A204.1 (cell line): ENCODE data around the gene RAB8B.

Experiments
- FAIRE-seq: peaks from 2 replicates; lab custom pipeline; 2012; peaks lifted over from hg19 to GRCh38; lab: Jason Lieb, UNC

The RAB8B gene

GRCh38 chr15:63188926-63189871, at the start of gene RAB8B:
RAB8B (plus strand) TSS chr15:63189606; CDS start chr15:63189625, 19 bp downstream.
- no peak for FAIRE-seq

DNA sequence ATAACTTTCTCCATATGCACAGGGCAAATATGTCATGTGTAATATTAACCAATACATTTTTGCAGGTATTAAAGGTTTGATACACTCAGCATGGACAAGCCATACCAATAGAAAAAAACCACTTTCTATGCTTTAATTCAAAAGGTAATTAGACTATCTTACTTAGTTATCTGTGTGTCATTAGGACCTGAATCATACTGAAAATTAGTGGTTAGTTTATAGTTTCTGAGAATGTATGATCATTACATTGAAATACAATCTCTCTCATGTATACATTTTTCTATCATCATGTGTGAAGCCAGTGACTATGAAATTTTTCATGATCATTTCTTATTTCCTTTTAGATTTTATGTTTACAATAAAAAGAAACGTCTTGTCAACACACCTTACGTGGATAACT, 48.5 kb upstream of the RAB8B start:
- FAIRE-seq, result no peak

DNA sequence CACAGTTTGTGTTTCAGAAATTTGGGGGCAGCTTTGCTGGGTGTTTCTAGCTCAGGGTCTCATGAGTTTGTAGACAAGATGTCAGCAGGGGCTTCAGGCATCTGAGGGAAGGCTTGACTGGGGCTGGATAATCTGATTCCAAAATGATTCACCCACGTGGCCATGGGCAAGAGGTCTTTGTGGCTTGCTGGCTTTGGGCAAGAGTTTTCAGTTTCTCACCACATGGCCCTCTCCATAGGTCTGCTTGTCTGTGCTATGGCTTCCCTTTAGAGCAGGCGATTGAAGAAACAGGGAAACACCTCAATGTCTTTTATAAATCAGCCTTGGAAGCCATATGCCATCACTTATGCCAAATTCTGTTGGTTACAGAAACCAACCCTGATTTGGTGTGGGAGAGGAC, 44.0 kb upstream of the RAB8B start:
- FAIRE-seq, result no peak

DNA sequence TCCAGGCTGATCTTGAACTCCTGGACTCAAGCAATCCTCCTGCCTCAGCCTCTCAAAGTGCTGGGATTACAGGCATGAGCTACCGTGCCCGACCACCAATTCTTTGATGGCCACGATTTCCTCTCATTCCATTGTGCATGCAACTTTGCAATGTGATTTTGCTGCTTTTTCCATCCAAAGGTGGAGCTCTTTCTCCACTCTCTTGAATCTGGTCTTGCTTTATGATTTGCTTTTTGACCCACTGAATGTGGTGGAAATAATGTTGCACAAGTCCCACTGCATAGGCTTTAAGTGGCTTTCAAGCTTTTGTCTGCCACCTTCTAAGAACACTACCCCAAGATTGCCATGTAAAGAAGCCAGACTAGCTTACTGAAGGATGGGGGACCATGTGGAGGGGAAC, 42.7 kb upstream of the RAB8B start:
- FAIRE-seq, result no peak

DNA sequence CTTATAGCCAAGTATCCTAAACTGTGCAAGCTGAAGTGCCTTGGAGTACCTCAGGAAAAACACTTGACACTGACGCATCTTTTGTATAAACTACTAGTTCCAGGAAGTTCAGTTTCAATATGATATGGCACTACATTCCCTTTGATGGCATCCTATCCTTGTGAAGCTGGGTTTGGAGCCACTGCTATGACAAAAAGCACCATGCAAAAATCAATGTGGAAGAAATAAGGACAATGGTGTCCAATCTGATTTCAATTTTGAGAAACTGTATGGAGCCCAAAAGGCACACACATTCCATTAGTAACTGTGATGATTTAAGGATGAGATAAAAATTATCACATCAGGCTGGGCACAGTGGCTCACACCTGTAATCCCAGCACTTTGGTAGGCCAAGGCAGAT, 37.7 kb upstream of the RAB8B start:
- FAIRE-seq, result no peak

- no peak for FAIRE-seq
Observed at GRCh38 chr15:63155486-63155885, 33.9 kb upstream of the RAB8B start.

GRCh38 chr15:63156086-63156710, 33.2 kb upstream of the RAB8B start:
- no peak for FAIRE-seq

DNA sequence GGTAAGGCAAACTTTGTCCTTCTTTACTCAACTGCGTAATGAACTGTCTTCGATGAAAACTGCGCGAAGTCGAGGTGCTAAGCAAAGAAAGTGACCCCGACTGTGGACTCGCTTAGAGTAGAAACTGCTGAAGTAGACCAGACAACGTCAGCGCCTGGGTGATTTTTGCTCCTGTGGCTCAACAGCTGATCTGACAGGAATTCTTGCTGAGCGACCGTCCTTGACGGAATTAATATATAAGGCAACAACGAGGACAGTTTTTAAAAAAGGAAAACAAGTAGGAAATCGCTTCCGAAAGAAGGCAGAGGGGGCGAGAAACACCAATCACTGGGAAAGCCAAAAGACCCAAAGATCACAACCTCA, 32.7 kb upstream of the RAB8B start:
- FAIRE-seq, result no peak

- no peak for FAIRE-seq
Observed at GRCh38 chr15:63157118-63157843, 32.1 kb upstream of the RAB8B start, which contains the start of gene RPS27L. RPS27L (minus strand) TSS chr15:63157477; CDS start chr15:63157405, 72 bp downstream.

DNA sequence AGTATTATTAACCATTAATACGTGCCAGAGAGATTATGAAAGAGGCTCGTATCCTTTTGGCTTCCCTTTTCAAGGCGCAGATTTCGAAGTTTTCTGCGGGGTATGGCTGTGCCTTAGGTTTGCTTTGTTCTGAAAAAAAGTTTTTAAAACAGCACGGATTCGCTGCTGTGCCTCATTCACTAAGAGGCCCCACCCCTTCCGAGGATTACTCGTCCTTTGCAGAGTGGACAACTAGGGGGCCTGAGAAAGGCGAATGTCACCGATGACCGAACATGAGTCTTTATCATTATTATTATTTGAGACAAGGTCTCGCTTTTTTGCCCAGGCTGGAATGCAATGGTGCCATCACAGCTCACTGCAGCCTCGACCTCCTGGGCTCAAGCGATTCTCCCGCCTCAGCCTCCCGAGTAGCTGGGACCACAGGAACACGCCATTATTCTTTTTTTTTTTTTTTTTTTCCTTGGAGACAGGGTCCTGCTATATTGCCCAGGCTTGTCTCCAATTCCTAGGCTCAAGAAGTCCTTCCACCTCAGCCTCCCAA, 31.4 kb upstream of the RAB8B start:
- FAIRE-seq, result peak; percentile 32

GRCh38 chr15:63160638-63161037, 28.8 kb upstream of the RAB8B start:
- FAIRE-seq, result no peak

- FAIRE-seq, result no peak
Observed at GRCh38 chr15:63163217-63163616, 26.2 kb upstream of the RAB8B start.

- FAIRE-seq, result no peak
Observed at GRCh38 chr15:63165166-63165859, 24.1 kb upstream of the RAB8B start.

DNA sequence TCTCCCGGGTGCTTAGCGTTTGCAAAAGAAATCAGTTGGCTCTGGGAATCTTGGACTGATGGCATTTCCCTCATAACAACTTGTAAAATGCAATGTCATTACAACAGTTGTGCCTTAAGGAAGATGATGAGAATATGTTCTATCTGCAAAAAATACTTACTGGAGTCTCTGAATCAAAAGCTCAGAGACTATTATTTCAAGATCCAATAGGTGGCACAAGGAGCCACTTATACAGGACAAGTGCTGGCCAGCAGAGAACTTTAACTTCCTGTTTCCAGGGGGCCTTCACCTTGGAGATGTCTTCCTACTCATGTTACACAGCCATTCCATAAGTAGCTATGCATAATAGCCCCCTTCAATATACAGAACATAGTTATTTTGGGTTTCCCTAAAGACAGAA, 23.2 kb upstream of the RAB8B start:
- FAIRE-seq, result no peak

DNA sequence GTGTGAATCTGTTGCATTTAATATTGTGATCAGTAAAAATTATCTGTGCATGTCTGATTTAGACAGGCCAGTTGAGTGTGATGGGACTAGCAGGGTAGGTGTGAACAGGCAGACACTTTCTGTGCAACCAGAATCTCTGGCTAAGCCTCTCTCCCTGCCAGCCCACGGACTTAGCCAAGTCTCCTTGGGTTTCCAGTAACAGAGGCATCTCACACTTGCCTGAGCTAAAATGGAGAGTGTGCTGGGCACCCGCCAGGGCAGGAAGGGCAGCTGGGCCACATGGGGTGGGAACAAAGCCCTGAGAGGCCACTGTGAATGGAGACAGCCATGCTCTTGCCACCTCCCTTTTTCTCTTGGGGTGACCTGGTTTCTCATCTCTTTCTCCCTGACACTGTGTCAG, 19.6 kb upstream of the RAB8B start:
- FAIRE-seq, result no peak

- FAIRE-seq, result no peak
Observed at GRCh38 chr15:63172376-63172775, 17.0 kb upstream of the RAB8B start.

DNA sequence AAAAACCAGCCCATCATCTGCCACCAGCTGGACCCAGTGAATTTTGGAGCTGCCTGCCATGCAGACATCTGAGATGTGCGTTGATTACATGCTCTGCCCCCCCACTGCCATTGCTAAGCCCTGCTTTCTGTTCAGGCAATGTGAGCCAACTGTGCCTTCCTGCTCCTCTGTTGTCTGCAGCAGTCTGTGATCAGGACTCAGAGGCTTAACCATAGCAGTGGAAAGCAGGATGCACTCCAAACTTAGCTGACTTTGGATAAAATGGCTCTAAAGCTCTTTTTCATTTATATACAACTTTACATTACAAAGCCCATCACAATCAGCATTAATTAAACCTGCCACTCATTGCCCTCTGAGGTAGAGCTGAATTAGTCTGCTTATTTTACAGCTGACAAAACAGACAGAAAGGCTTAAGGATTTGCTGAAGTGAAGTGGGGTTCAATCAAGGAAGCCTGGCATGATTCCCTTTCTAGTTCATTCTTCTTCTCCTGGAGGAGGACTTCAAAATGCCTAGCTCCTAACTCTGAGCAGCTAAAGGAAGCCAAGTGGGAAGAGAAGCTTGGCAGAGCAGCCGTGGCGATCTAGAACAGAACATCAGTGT, 16.5 kb upstream of the RAB8B start:
- FAIRE-seq, result no peak

- no peak for FAIRE-seq
Observed at GRCh38 chr15:63176302-63176701, 13.1 kb upstream of the RAB8B start.

- no peak for FAIRE-seq
Observed at GRCh38 chr15:63178034-63178433, 11.4 kb upstream of the RAB8B start.

GRCh38 chr15:63180746-63181145, 8.7 kb upstream of the RAB8B start:
- no peak for FAIRE-seq

DNA sequence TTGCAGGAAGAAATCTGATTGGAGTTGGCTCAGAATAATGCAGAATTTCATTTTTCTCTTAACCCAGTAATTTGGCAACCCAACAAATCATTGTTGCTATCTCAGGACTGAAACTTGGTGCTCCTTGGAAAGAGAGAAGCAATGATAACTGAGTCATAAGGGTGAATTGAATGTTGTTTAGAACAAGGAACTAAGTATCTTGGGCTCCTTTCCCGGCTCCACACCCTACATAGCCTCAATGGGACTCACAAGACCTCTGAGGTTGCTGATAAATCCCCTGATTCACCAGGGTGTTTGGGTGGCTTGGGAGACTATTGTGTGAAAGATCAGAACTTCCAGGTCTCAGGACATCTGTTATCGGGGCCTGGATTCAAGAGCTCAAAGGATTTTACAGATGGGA, 7.8 kb upstream of the RAB8B start:
- FAIRE-seq, result no peak

GRCh38 chr15:63185206-63185605, 4.2 kb upstream of the RAB8B start:
- FAIRE-seq, result no peak
